Fibroblast of peridontal ligament (primary cell): ENCODE results near the gene PDE1A.
"Not testable (repeated sequence)": the region's sequence is repeated elsewhere in the genome, so short reads cannot be mapped to it uniquely, and the experiment has no call there.

Source experiments
- DNase-seq: peaks from one replicate; pipeline ENCODE4 v3.0.0-alpha.2; 2010; ENCODE audit errors: extremely low read depth

PDE1A gene

DNA sequence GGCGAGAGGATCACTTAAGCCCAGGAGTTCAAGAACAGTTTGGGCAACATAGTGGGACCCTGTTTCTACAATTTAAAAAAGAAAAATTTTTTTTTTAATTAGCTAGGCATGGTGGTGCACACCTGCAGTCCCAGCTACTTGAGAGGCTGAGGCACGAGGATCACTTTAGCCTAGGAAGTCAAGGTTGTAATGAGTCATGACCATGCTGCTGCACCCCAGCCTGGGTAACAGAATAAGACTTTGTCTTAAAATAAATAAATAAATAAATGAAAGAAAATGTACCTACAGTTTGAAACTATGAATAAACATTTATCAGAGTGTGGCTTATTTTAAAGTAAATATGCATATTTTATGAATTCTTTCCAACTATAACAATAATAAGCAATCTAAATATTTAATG lies 16.7 kb downstream of the PDE1A start:
- DNase-seq, result no peak

DNA sequence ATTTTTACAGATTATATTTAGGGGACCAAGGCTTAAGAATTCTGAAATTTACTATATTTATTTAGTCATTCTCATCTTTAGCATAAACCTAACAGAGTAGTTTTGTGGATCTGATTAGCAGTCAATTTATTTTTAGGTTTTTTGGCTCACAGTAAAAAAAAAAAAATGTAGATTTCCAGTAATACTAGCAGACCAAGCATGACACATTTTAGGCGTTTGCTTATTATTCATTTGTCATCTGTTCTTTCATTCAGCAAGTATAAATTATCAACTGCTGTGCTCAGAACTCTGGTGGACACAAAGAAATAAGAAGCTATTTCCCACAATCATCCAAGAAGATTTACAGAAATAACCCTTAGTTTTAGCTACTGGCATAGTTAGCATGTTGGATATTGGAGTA lies 20.6 kb downstream of the PDE1A start:
- DNase-seq, result peak; percentile 48

DNA sequence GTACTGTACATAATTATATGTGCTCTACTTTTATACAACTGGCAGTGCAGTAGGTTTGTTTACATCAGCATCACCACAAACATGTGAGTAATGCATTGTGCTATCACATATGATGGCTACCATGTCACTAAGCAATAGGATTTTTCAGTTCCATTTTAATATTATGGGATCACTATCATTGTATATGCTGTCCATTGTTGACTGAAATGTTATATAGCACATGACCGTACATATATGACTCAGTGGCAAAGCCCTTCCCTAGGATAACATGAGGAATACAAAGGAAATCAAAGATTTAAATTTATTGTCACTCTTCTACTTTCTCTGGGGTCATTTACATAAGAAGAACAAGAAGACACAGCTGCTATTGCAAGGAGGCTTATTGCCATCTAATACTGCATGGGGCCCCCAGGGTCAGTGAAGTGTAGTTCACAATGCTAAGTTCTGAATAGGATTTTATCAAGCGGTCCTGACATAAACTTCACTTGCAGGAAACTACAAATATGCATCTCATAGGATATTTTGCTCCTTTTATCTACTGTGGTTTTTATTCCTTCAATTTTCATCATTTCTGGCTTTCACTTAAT lies 21.8 kb downstream of the PDE1A start:
- DNase-seq, result peak; percentile 18

DNA sequence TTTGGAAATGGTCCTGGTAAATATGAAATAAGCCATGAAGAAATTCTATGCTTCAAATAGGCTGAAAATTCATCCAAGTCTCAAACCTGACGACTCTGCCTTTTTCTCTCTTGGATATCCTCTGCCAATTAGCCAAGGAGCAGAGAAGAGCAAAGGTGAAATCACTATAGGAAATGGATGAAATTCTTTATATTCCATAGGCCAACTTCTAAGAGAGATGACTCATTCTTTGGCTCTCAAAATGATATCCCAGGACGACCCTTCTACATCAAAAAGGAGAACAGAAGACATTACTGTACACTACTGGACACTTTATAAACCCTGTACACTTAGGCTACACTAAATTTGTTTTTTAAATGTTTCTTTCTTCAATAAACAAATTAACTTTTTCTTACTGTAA lies 22.7 kb downstream of the PDE1A start:
- DNase-seq, result peak; percentile 17

DNA sequence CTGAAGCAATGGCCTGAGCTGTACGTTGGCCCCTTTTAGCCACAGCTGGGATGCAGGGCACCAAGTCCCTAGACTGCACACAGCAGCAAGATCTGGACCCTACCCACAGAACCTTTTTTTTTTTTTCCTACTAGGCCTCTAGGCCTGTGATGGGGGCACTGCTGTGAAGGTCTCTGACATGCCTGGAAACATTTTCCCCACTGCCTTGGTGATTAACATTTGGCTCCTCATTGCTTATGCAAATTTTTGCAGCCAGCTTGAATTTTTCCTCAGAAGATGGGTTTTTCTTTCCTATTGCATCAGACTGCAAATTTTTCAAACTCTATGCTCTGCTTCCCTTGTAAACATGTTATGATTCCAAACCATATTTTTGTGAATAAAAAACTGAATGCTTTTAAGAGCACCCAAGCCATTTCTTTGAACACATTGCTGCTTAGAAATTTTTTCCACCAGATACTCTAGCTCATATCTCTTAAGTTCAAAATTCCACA lies 33.5 kb downstream of the PDE1A start:
- peak; percentile 75 for DNase-seq

DNA sequence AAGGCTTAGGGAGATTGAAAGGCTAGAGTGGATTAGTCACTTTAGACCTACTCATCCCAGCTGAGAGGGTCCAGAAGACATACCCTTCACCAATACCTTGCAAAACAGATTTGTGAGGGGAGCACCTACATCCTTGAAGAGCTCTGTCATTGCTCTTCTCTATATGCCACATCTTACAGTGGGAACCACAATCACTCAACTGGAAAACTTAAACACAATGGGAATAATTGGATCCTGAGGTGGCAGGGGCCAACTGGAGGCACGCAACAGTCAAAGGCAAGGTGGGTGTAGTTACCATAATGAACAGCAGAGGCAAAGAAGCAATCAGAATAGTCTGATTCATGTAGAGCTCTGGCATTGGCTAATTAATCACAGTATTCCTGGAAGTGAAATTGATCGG lies 35.4 kb downstream of the PDE1A start:
- DNase-seq, result no peak

DNA sequence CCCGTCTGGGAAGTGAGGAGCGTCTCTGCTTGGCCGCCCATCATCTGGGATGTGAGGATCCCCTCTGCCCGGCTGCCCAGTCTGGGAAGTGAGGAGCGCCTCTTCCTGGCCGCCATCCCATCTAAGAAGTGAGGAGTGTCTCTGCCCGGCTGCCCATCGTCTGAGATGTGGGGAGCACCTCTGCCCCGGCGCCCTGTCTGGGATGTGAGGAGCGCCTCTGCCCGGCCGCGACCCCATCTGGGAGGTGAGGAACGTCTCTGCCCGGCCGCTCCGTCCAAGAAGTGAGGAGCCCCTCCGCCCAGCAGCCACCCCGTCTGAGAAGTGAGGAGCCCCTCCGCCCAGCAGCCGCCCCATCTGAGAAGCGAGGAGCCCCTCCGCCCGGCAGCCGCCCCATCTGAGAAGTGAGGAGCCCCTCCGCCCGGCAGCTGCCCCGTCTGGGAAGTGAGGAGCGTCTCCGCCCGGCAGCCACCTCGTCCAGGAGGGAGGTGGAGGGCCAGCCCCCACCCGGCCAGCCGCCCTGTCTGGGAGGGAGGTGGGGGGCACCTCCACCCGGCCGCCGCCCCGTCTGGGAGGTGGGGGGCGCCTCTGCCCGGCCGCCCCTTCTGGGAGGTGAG lies 40.5 kb downstream of the PDE1A start:
- not testable (repeated sequence) for DNase-seq

DNA sequence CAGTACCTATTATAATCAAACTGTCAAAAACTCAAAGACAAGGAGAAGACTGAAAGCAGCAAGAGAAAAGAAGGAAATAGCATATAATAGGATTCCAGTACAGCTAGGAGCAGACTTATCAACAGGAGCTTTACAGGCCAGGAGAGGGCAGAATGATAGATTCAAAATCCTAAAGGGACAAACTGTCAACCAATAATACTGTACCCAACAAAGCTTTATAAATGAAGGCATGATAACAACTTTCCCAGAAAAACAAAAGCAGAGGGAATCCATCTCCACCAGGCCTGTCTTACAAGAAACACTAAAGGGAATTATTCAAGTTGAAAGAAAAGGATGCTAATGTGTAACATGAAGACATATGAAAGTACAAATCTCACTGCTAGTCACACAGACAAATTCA lies 42.0 kb downstream of the PDE1A start:
- DNase-seq, result no peak

DNA sequence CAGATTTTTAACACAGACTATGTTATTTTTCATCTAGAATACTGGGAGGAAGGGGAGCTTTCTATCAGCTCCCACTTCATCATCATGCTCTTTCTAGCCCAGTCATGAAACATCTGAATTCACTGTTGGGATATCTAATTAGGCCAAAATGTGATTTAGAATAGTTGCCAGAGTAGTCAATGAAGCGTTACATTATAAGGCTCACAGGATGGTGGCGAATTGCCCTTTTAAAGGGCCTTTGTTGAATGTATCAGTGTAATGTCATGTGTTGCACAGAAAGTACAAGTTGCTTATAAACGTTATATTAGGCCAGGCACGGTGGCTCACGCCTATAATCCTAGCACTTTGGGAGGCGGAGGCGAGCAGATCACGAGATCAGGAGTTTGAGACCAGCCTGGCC lies 45.6 kb downstream of the PDE1A start:
- no peak for DNase-seq

DNA sequence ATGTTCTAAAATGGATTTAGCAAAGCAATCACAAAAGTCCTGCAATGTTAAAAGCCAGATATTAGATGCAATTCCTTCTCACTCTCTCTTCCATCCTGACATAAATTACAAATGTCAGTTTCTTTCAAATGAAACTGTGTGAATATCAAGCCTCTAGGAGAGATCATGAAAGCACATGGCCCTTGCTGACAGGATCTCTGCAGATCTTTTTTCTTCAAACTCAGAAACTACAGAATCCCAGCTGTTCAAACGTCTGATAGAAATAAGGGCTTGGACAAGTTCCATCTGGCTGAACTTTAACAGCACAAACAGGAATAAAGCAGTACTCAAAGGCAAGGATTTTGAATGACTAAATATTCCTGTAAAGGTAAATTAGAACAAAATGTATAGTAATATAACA lies 47.6 kb downstream of the PDE1A start:
- peak; percentile 88 for DNase-seq

DNA sequence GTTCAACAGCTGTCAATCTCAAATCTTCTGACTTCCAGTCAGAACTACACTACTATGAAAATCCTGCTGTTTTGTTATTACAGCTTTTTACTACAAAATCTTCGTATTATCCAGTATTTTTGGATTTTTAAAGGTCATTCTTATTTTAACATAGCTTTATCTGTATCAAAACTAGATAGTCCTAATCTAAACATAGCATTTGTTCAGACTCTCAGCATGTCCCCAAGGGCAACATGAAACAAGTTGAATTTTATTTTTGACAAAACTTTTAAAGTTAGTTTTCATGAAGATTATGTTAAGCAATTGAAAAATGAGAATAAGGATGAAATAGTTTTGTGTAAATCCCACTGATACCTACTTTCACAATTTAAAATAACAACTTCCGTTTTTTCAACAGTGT lies 48.1 kb downstream of the PDE1A start:
- no peak for DNase-seq

DNA sequence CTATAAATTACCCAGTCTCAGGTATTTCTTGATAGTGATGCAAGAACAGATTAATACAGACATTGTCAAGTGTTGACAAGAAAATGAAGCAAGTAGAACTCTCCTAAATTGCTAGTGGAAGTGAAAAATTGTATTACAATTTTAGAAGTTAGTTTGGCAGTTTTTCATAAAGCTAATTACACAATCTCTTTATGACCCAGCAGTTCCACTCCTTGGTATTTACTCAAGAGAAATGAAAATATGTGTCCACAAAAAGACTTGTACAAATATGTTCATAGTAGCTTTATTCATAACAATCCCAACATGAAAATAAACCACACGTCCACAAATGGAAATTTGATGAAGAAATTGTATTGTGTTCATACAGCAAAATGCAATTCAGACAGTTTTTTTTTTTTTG lies 49.4 kb downstream of the PDE1A start:
- DNase-seq, result no peak

DNA sequence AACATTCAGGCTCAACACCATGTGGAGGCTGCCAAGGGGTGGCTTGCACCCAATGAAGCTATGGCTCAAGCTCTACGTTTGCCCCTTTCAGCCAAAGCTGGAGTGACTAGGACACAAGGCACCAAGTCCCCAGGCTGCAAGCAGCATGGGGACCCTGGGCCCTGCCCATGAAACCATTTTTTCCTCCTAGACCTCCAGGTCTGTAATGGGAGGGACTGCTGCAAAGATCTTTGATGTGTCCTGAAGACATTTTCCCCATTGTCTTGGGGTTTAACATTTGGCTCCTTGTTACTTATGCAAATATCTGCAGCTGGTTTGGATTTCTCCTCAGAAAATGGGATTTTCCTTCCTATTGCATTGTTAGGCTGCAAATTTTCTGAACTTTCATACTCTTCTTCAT lies 51.0 kb downstream of the PDE1A start:
- DNase-seq, result no peak

DNA sequence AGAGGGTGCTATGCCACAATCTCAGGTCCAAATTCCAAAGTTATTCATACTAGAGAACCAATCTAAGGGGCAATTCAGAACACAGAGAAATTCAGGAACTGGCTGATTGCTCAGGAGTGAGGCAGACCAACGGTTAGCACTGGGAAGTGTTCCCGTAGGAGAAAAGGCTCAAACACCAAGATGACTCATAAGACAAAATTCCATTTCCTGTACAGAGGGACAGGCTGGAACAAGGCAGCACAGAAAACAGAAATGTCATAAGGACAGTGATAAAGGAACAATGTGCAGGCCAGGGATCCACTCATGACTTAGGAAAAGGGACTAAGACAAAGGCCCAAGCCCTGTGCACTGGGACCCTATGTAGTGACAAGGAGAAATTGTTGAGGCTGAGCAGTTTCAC lies 54.2 kb downstream of the PDE1A start:
- DNase-seq, result peak; percentile 80

DNA sequence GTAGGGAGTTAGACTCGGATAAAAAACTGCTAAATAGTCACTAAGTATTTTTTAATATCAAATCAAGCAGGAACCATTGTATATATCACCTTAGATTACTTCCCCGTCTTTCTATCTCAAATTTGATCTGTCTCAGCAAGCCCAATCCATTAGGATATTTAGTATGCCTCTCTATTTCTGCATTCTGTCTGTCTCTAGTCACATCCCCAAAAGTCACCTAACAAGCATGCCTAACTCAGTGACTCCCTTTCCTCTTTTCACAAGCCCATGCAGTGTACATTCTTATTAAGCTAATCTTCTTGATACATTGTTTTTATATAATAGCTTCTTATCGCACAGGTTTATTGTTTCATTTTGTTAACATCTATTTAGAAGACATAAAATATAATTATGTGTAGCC lies 57.8 kb downstream of the PDE1A start:
- no peak for DNase-seq

DNA sequence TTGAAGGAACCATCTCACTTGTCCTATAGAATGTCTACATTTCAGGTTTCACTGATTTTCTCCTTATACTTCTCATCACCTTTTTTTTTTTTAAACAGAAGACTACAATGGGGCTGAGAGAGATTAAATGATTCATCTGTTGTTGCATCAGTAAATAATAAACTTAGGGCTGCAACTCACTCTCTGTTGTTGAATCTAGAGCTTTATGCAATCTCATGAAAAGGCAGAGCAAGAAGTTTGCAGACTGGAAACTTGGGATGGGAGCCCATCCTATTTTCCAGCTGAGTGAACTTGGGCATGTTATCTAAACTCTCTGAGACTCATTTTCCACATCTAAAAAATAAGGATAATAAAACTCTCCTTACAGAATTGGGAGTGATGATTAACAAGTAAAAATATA lies 58.4 kb downstream of the PDE1A start:
- DNase-seq, result peak; percentile 84

DNA sequence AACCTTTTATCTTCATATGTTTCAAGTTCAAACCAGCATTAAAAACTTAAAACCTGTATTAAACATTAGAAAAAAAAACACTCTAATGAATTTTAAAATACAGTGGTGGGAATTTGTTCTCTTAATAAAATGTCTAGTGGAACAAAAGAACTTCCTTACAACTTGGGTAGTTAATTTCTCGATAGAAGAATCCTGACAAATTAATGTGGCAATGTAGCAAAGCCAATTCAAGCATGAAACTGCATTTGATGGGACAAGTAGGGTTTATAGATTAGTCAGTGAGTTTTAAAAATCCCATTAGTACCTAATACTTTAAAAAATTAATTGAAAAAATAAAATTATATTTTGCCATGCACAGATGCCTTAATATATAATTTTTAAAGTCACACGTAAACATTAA lies 59.4 kb downstream of the PDE1A start:
- no peak for DNase-seq

DNA sequence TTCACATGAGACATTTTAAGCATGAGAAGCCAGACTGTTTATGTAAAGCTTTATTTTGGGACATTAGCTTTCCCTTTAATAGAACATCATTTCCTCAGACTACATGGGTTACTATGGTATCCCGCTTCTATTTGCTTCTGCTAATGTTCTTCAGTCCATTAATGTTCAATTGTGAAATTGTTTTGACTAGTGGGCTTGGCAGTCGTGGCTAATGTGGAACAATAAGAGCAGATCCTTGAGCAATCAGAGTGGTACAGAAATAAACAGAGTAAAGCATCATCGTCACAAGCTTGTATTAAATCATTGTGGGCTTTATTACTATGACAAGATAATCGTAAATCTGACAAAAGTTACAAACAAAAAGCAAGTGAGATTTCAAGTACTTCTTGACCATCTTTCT lies 60.2 kb downstream of the PDE1A start:
- DNase-seq, result peak; percentile 68

DNA sequence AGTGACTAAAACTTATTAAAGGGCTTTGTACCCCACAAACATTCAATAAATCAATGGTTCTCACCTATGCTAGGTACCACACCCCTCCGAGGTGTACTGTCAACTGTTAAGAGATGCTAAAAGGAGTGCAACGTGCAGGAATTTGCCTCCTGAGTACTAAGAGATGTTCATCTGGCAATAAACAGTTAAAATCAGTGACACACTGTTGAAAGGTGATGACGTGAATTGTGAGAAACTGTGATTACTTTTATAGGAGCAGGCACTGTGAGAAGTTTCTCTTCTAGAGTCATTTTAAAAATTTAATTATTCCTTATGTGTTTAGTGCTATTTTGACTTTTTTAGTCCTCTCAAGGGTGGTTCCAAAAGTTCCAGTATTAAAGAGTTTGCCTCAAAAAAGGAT lies 61.0 kb downstream of the PDE1A start:
- DNase-seq, result no peak

DNA sequence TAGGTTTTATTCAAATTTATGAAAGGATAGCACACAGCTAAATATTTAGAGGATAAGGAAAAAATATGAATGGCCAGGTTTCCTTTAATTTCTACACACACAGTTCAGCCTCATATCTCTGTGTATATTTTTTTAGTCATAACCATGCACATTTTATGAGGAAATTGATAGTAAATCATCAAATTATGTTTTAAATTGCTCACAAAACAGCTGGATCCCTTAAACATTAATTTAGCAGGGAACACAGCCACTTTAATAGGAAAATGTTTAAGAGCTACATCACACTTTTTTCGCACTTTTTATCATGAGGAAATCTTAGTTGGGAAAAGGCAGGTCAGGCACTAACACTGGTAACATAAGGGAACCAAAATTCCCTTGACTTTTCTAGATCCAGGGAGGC lies 65.4 kb downstream of the PDE1A start:
- DNase-seq, result no peak

DNA sequence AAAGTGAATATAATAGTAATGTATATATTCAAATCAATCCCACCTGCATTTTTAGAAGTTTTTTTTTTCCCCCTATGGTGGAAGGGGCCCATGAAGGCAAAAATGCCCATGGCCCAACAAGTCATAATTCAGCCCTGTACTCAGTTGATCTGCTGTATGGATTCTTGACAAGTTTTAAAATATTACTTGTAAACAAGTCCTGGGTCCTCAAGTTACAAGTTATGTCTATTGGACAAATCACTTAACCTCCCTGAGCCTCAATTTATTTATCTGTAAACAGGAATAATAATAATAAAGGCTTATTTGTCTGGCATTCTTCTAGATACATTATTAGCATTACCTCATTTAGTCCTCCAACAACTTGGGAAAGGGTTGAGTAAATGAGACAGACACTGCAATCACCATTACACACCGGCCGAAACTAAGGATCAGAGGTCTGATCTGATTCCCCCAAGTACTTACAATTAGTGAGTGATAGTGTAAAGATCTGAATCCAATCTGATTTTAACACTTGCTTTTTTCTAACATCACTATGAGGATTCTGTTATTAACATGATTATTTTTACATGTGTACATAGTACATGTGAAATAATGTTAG lies 66.1 kb downstream of the PDE1A start:
- no peak for DNase-seq

DNA sequence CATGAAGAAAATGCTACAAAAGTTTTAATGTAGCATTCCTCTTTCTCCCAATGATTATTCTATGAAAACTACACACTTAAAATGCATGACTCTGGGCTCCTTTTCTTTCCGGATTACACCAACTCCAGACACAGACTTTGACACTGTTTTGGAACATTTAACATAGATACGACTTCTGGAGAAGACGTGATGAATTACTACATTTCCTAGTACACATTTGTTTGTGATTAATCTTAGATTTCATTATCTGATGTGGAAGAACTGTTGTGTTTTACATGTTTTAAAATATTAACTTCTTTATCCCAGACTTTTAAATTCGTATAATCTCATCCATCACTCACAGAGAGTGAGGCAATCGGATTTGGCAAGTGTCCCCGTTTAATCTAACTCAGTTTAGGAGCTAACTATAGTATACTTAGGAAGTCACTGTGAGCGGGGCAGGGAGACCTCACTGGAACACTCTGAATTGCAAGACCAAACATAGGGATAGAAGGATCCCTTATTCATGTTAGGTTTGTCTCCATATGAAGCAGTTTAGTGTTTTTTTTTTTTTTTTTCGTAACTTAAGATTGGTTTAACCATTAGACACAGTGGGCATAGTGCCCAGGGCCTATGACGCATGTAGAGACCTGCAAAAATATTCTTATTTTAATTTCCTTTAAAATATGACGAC lies 66.7 kb downstream of the PDE1A start:
- peak; percentile 50 for DNase-seq
